ENCODE measurements around the gene ZNF341. TPM values are rescaled to one million over a fixed set of nuclear protein-coding genes. Genes with fewer than 3 reads are reported as not detected.
"Not testable (repeated sequence)": the region's sequence is repeated elsewhere in the genome, so short reads cannot be mapped to it uniquely, and the experiment has no call there.

Gene ZNF341
- total RNA-seq, 1 donor from 2014 or later: 3.3 TPM

GRCh38 chr20:33791959-33792597 is 60.3 kb downstream of the ZNF341 start:
- DNase-seq: peak; percentile 71
- H3K27ac Mint-ChIP-seq (ENCODE audit: unreplicated experiment): no peak overlapping the region
- TF ChIP-seq CTCF (IDR thresholded peaks at IDR 0.05; ENCODE audit: partially characterized antibody, unreplicated experiment): peak; percentile 93
- no peaks in the 10 kb centered on the region for H3K36me3 Mint-ChIP-seq (ENCODE audit: unreplicated experiment)
- H3K4me3 Mint-ChIP-seq (ENCODE audit: unreplicated experiment): no peak overlapping the region
- peaks cover 4% of the 10 kb centered on the region for H3K27me3 Mint-ChIP-seq (ENCODE audit: unreplicated experiment)
- no peaks in the 10 kb centered on the region for H3K9me3 Mint-ChIP-seq (ENCODE audit: unreplicated experiment)
- peaks cover 4% of the 10 kb centered on the region for H3K4me1 Mint-ChIP-seq (ENCODE audit: low read depth, unreplicated experiment)

GRCh38 chr20:33792598-33792989 is 60.8 kb downstream of the ZNF341 start:
- H3K9me3 Mint-ChIP-seq (ENCODE audit: unreplicated experiment); H3K36me3 Mint-ChIP-seq (ENCODE audit: unreplicated experiment); DNase-seq; H3K27me3 Mint-ChIP-seq (ENCODE audit: unreplicated experiment); H3K4me3 Mint-ChIP-seq (ENCODE audit: unreplicated experiment); H3K4me1 Mint-ChIP-seq (ENCODE audit: low read depth, unreplicated experiment); H3K27ac Mint-ChIP-seq (ENCODE audit: unreplicated experiment): not testable (repeated sequence)

- Mint-ChIP-seq H3K4me1 (ENCODE audit: low read depth, unreplicated experiment) (peaks cover 4% of the 10 kb centered on the region), H3K4me3 (ENCODE audit: unreplicated experiment) (no peak overlapping the region), H3K36me3 (ENCODE audit: unreplicated experiment) (no peaks in the 10 kb centered on the region), H3K27ac (ENCODE audit: unreplicated experiment) (no peak overlapping the region), H3K9me3 (ENCODE audit: unreplicated experiment) (no peaks in the 10 kb centered on the region), H3K27me3 (ENCODE audit: unreplicated experiment) (peaks cover 4% of the 10 kb centered on the region)
- no peak for DNase-seq
- no peak for TF ChIP-seq CTCF (IDR thresholded peaks at IDR 0.05; ENCODE audit: partially characterized antibody, unreplicated experiment)
Observed at GRCh38 chr20:33793011-33793931, 61.5 kb downstream of the ZNF341 start.

GRCh38 chr20:33796263-33796906 is 64.6 kb downstream of the ZNF341 start:
- Mint-ChIP-seq H3K4me3 (ENCODE audit: unreplicated experiment) (no peak overlapping the region), H3K4me1 (ENCODE audit: low read depth, unreplicated experiment) (no peaks in the 10 kb centered on the region), H3K36me3 (ENCODE audit: unreplicated experiment) (no peaks in the 10 kb centered on the region), H3K9me3 (ENCODE audit: unreplicated experiment) (no peaks in the 10 kb centered on the region), H3K27me3 (ENCODE audit: unreplicated experiment) (no peaks in the 10 kb centered on the region), H3K27ac (ENCODE audit: unreplicated experiment) (no peak overlapping the region)
- TF ChIP-seq CTCF (IDR thresholded peaks at IDR 0.05; ENCODE audit: partially characterized antibody, unreplicated experiment): no peak
- DNase-seq: no peak

GRCh38 chr20:33796907-33797544 is 65.2 kb downstream of the ZNF341 start:
- H3K36me3 Mint-ChIP-seq (ENCODE audit: unreplicated experiment): no peaks in the 10 kb centered on the region
- DNase-seq: no peak
- H3K4me3 Mint-ChIP-seq (ENCODE audit: unreplicated experiment): peak overlapping the region; percentile 3
- no peaks in the 10 kb centered on the region for H3K9me3 Mint-ChIP-seq (ENCODE audit: unreplicated experiment)
- no peak overlapping the region for H3K27ac Mint-ChIP-seq (ENCODE audit: unreplicated experiment)
- no peaks in the 10 kb centered on the region for H3K27me3 Mint-ChIP-seq (ENCODE audit: unreplicated experiment)
- no peak for TF ChIP-seq CTCF (IDR thresholded peaks at IDR 0.05; ENCODE audit: partially characterized antibody, unreplicated experiment)
- H3K4me1 Mint-ChIP-seq (ENCODE audit: low read depth, unreplicated experiment): no peaks in the 10 kb centered on the region
